Measurements from ENCODE around the gene LARP1B. TPM values are rescaled to one million over a fixed set of nuclear protein-coding genes. Genes with fewer than 3 reads are reported as not detected.

LARP1B gene
- total RNA-seq, 1 experiment from 2014 or later: 42.9 TPM

- no peak overlapping the region for H3K27ac ChIP-seq (ENCODE audit: insufficient read length, low read depth, low read length)
- H3K79me2 ChIP-seq (ENCODE audit: insufficient read depth, low read length): no peaks in the 10 kb centered on the region
- no peak overlapping the region for H4K8ac ChIP-seq (replicated peaks; ENCODE audit: insufficient read length, low read depth, low read length)
- H2BK5ac ChIP-seq (ENCODE audit: insufficient read length, low read length): no peak overlapping the region
- no peak for TF ChIP-seq CTCF (conservative IDR thresholded peaks at IDR 0.05)
- Mint-ChIP-seq H3K27ac (no peak overlapping the region), H3K27me3 (ENCODE audit: low read depth) (no peaks in the 10 kb centered on the region; the same call in 1 of the 2 replicates), H3K9me3 (peaks cover 10 to 31% of the 10 kb centered on the region in 2 experiments), H3K4me3 (no peak overlapping the region), H3K4me1 (no peaks in the 10 kb centered on the region), H3K36me3 (ENCODE audit: insufficient read depth in 1 of 3, low read depth in 3 of 3) (peaks cover 3 to 11% (median 9%) of the 10 kb centered on the region in 3 experiments)
- no peak overlapping the region for H3T11ph ChIP-seq (ENCODE audit: low read length)
- H2AFZ ChIP-seq (ENCODE audit: low read length): no peak overlapping the region
- H4K20me1 ChIP-seq (ENCODE audit: control insufficient read depth, insufficient read depth, insufficient read length): no peaks in the 10 kb centered on the region
- no CpG with 5 or more reads among the region's 3 CpGs for whole genome bisulfite sequencing (ENCODE audit: extremely low coverage, insufficient read length, low lambda C conversion rate)
- H3K79me1 ChIP-seq (ENCODE audit: insufficient read depth, low read depth, low read length, poor library complexity, severe bottlenecking): no peaks in the 10 kb centered on the region
- H2AK5ac ChIP-seq (ENCODE audit: insufficient read length, low read length): no peak overlapping the region
- no peak overlapping the region for H3K18ac ChIP-seq (ENCODE audit: insufficient read length, low read depth, low read length)
- H3K56ac ChIP-seq (ENCODE audit: insufficient read length, low read depth, low read length): no peak overlapping the region
- H3K9me3 ChIP-seq (ENCODE audit: control insufficient read depth, low read depth, low read length): no peaks in the 10 kb centered on the region
- no peak for DNase-seq
- no peaks in the 10 kb centered on the region for H3K27me3 ChIP-seq (ENCODE audit: insufficient read depth, low read length)
- no peak overlapping the region for H3K23ac ChIP-seq (ENCODE audit: insufficient read length, low read depth, low read length)
- H2BK20ac ChIP-seq (ENCODE audit: low read depth, low read length, poor library complexity, severe bottlenecking): no peak overlapping the region
- H3K14ac ChIP-seq (ENCODE audit: insufficient read depth, low read length): no peak overlapping the region
- no peak overlapping the region for H4K5ac ChIP-seq (ENCODE audit: insufficient read length, low read depth, low read length)
- no peak overlapping the region for H4K91ac ChIP-seq (ENCODE audit: insufficient read length, low read depth, low read length)
- no peaks in the 10 kb centered on the region for H3K4me1 ChIP-seq (ENCODE audit: insufficient read depth, low read length)
- H3K9ac ChIP-seq (ENCODE audit: extremely low read depth, insufficient read length, low read length): no peak overlapping the region
- H3K4ac ChIP-seq (ENCODE audit: low read depth, low read length): no peak overlapping the region
- no peaks in the 10 kb centered on the region for H3K23me2 ChIP-seq (ENCODE audit: insufficient read length, low read depth, low read length, poor library complexity, severe bottlenecking)
- no peak overlapping the region for H2BK120ac ChIP-seq (ENCODE audit: low read depth, low read length, poor library complexity, severe bottlenecking)
- H3K4me2 ChIP-seq (ENCODE audit: insufficient read depth, insufficient read length, low read length): no peak overlapping the region
- H2BK15ac ChIP-seq (ENCODE audit: low read depth, low read length): no peak overlapping the region
- no peak overlapping the region for H2BK12ac ChIP-seq (ENCODE audit: insufficient read length, low read depth, low read length)
Measured at GRCh38 chr4:128241019-128241418, 179.9 kb downstream of the LARP1B start.

Data from H9 (cell line).